ENCODE data around the gene TMEM131.
"Not testable (repeated sequence)": the region's sequence is repeated elsewhere in the genome, so short reads cannot be mapped to it uniquely, and the experiment has no call there.

Gene TMEM131

GRCh38 chr2:97723156-97724072, 272.3 kb downstream of the TMEM131 start:
- no peak for DNase-seq (ENCODE audit: low spot score)

GRCh38 chr2:97722227-97722626, 273.5 kb downstream of the TMEM131 start:
- DNase-seq (ENCODE audit: low spot score), result no peak

- no peak for DNase-seq (ENCODE audit: low spot score)
These were observed 275.0 kb downstream of the TMEM131 start for GRCh38 chr2:97720746-97721145.

GRCh38 chr2:97719362-97720155, 276.2 kb downstream of the TMEM131 start:
- DNase-seq (ENCODE audit: low spot score), result no peak

- no peak for DNase-seq (ENCODE audit: low spot score)
These were observed 276.8 kb downstream of the TMEM131 start for GRCh38 chr2:97718942-97719341.

- no peak for DNase-seq (ENCODE audit: low spot score)
These were observed 277.5 kb downstream of the TMEM131 start for GRCh38 chr2:97718051-97718882.

GRCh38 chr2:97717613-97717995, 278.1 kb downstream of the TMEM131 start:
- no peak for DNase-seq (ENCODE audit: low spot score)

GRCh38 chr2:97716695-97717612, 278.8 kb downstream of the TMEM131 start:
- no peak for DNase-seq (ENCODE audit: low spot score)

GRCh38 chr2:97715951-97716694, 279.6 kb downstream of the TMEM131 start:
- DNase-seq (ENCODE audit: low spot score), result no peak

- no peak for DNase-seq (ENCODE audit: low spot score)
These were observed 280.6 kb downstream of the TMEM131 start for GRCh38 chr2:97714950-97715652.

- DNase-seq (ENCODE audit: low spot score), result no peak
These were observed 281.4 kb downstream of the TMEM131 start for GRCh38 chr2:97714084-97714949.

GRCh38 chr2:97713296-97714083, 282.3 kb downstream of the TMEM131 start, which contains the start of gene ZAP70:
TSS of gene ZAP70 (plus strand) at chr2:97713576. CDS start at chr2:97724037, 10,461 bp downstream.
- no peak for DNase-seq (ENCODE audit: low spot score)

GRCh38 chr2:97712693-97713295, 283.0 kb downstream of the TMEM131 start:
- no peak for DNase-seq (ENCODE audit: low spot score)

- not testable (repeated sequence) for DNase-seq (ENCODE audit: low spot score)
These were observed 283.6 kb downstream of the TMEM131 start for GRCh38 chr2:97712175-97712574.

- no peak for DNase-seq (ENCODE audit: low spot score)
These were observed 284.4 kb downstream of the TMEM131 start for GRCh38 chr2:97711394-97711711.

GRCh38 chr2:97708608-97709007, 287.1 kb downstream of the TMEM131 start:
- no peak for DNase-seq (ENCODE audit: low spot score)

GRCh38 chr2:97708048-97708380, 287.7 kb downstream of the TMEM131 start:
- DNase-seq (ENCODE audit: low spot score), result no peak
